Activated T-cell treated with anti-CD3 and anti-CD28 coated beads, Interleukin-2, amount 50 U/mL, for 4 hours (primary cell): ENCODE data around the gene SLC46A2. TPM values are rescaled to one million over a fixed set of nuclear protein-coding genes. Genes with fewer than 3 reads are reported as not detected.

Source experiments
- ATAC-seq, 2 donors: fragments of 200-7000 bp; cut with Tn5 transposase; one replicate each; pipeline ENCODE4 v1.10.0; 2021
- DNase-seq: peaks from one replicate; pipeline ENCODE4 v3.0.0-alpha.2; 2020
- H3K27me3 Mint-ChIP-seq: one replicate; pipeline ENCODE4 v1.8.0; 2021; ENCODE audit warnings: low read depth, mixed read lengths
- H3K36me3 Mint-ChIP-seq: one replicate; pipeline ENCODE4 v1.8.0; 2022; ENCODE audit warnings: mixed read lengths; ENCODE audit not compliant: insufficient read depth
- H3K4me1 Mint-ChIP-seq: one replicate; pipeline ENCODE4 v1.8.0; 2021; ENCODE audit warnings: low read depth, mixed read lengths
- H3K4me3 Mint-ChIP-seq: one replicate; pipeline ENCODE4 v1.8.0; 2021; ENCODE audit warnings: mild to moderate bottlenecking, moderate library complexity, mixed read lengths
- H3K9me3 Mint-ChIP-seq: one replicate; pipeline ENCODE4 v1.8.0; 2021; ENCODE audit warnings: mixed read lengths
- total RNA-seq, 3 donors: library from RNA; stranded (reverse); gene quantifications; one replicate each; pipeline ENCODE4 v1.2.1, GENCODE V29; 2021

Gene SLC46A2, protein sequence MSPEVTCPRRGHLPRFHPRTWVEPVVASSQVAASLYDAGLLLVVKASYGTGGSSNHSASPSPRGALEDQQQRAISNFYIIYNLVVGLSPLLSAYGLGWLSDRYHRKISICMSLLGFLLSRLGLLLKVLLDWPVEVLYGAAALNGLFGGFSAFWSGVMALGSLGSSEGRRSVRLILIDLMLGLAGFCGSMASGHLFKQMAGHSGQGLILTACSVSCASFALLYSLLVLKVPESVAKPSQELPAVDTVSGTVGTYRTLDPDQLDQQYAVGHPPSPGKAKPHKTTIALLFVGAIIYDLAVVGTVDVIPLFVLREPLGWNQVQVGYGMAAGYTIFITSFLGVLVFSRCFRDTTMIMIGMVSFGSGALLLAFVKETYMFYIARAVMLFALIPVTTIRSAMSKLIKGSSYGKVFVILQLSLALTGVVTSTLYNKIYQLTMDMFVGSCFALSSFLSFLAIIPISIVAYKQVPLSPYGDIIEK
- total RNA-seq, result not detected

DNA sequence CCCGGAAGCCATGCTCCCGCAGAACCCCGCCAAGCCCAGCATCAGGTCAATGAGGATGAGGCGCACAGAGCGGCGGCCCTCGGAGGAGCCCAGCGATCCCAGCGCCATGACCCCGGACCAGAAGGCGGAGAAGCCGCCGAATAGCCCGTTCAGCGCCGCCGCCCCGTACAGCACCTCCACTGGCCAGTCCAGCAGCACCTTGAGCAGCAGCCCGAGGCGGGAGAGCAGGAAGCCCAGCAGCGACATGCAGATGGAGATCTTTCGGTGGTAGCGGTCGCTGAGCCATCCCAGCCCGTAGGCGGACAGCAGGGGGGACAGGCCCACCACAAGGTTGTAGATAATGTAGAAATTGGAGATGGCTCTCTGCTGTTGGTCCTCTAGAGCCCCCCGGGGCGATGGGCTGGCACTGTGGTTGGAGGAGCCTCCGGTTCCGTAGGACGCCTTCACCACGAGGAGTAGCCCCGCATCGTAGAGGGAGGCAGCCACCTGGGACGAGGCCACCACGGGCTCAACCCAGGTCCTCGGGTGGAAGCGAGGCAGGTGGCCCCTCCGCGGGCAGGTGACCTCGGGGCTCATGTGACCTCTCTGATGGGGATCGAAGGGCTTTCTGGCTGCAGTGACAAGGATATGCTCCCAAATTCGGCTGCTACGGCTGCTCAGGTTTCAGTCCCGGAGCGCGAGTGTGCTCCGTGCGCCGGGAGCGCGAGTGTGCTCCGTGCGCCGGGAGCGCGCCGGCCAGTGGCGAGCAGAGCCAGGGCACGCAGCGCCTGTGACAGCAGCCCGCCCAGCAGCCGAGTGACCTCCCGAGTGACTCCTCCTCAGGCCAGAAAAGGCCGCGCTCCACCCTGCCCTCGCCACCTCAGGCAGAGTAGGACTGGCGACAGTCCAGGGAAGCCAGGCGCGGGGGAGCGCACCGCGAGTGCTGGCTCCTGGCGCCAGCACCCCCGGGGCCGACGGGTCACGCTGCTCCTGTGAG is at the start of gene SLC46A2:
Gene SLC46A2, minus strand, starts transcription at position 771 of the 976 bp plus-strand sequence. Its CDS starts 195 bp downstream, at position 576.
- H3K4me1 Mint-ChIP-seq, result no peaks in the 10 kb centered on the region
- peaks cover 40% of the 10 kb centered on the region for H3K27me3 Mint-ChIP-seq
- no peaks in the 10 kb centered on the region for H3K36me3 Mint-ChIP-seq
- DNase-seq (no peak), ATAC-seq (no peak)
- no peaks in the 10 kb centered on the region for H3K9me3 Mint-ChIP-seq
- H3K4me3 Mint-ChIP-seq, result no peak within 1 kb of the TSS

DNA sequence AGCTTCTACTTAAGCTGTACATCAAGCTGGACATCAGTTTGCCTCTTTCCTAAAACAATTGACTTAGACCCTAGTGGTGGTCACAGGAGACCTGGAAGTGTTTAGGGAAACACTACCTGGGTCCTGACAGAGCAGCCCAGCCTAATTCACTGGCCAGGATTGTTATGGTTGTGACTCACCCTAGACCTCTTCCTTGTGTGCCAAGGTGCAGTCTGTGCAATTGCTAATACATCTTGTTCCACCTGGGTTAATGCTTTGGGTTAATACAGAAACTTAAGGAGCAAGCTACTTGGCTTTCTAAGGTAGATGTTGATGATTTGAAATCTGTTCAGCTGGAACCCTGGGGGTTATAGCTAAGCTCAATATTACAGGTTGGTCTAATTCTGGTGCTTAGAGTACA is 48.7 kb upstream of the SLC46A2 start:
- no peaks in the 10 kb centered on the region for H3K9me3 Mint-ChIP-seq
- no peak for DNase-seq
- H3K36me3 Mint-ChIP-seq, result no peaks in the 10 kb centered on the region
- no peaks in the 10 kb centered on the region for H3K4me1 Mint-ChIP-seq
- ATAC-seq, result no peak
- H3K27me3 Mint-ChIP-seq, result peaks cover 20% of the 10 kb centered on the region
- H3K4me3 Mint-ChIP-seq, result no peak overlapping the region

- DNase-seq (no peak), ATAC-seq (no peak)
- no peak overlapping the region for H3K4me3 Mint-ChIP-seq
- peaks cover 43% of the 10 kb centered on the region for H3K27me3 Mint-ChIP-seq
- no peaks in the 10 kb centered on the region for H3K4me1 Mint-ChIP-seq
- no peaks in the 10 kb centered on the region for H3K36me3 Mint-ChIP-seq
- no peaks in the 10 kb centered on the region for H3K9me3 Mint-ChIP-seq
Measured at GRCh38 chr9:112933696-112934095, 43.0 kb upstream of the SLC46A2 start.

DNA sequence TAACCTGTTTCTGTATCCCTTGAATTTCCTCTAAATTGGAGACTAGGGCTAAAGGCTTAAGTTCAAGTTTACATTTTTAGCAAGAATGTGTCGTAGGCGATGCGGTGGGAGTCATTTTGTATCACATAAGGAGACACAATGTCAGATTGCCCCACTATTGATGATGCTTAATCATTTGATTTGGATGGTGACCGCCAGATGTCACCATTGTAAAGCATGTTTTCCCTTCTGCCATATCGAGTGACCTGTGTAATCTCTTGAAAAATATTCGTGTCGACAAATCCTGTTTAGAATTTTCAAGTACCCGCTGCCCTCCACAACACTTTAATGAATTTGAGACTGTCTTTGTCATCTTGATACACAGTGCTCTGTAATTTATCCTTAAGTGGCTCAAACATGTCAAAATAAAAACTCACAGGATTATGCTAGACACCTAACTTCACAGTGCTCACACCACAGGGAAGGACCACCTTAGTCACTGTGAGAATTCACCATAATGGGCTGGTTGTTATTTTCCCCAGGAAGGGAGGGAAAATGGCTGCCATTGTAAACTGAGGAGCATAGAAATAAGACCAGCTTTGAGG is 34.5 kb upstream of the SLC46A2 start:
- H3K4me3 Mint-ChIP-seq, result no peak overlapping the region
- DNase-seq (no peak), ATAC-seq (no peak)
- no peaks in the 10 kb centered on the region for H3K36me3 Mint-ChIP-seq
- peaks cover 15% of the 10 kb centered on the region for H3K27me3 Mint-ChIP-seq
- no peaks in the 10 kb centered on the region for H3K4me1 Mint-ChIP-seq
- H3K9me3 Mint-ChIP-seq, result no peaks in the 10 kb centered on the region

- no peaks in the 10 kb centered on the region for H3K36me3 Mint-ChIP-seq
- no peak overlapping the region for H3K4me3 Mint-ChIP-seq
- DNase-seq (no peak), ATAC-seq (no peak)
- no peaks in the 10 kb centered on the region for H3K9me3 Mint-ChIP-seq
- no peaks in the 10 kb centered on the region for H3K4me1 Mint-ChIP-seq
- peaks cover 7% of the 10 kb centered on the region for H3K27me3 Mint-ChIP-seq
Measured at GRCh38 chr9:112921549-112921948, 30.9 kb upstream of the SLC46A2 start.

DNA sequence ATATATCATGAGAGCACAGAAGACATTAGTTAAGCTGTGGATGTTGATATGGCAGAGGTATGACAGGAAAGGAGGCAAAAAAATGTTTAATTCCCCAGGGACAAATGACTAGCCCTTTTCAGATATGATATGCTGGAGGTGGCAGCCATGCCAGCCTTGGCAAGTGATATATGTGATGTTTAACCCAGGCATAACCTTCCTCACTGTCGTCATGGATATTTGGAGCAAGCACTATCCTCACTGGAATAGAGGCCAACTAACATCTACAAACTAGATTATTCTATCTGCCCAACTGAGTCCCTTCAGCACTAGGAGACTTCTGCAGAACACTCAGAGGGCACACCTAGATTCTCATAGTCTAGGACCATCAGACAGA is 27.3 kb upstream of the SLC46A2 start:
- Mint-ChIP-seq H3K4me3 (no peak overlapping the region), H3K9me3 (no peaks in the 10 kb centered on the region), H3K4me1 (no peaks in the 10 kb centered on the region), H3K27me3 (peaks cover 7% of the 10 kb centered on the region), H3K36me3 (no peaks in the 10 kb centered on the region)
- ATAC-seq, result no peak
- DNase-seq, result no peak

DNA sequence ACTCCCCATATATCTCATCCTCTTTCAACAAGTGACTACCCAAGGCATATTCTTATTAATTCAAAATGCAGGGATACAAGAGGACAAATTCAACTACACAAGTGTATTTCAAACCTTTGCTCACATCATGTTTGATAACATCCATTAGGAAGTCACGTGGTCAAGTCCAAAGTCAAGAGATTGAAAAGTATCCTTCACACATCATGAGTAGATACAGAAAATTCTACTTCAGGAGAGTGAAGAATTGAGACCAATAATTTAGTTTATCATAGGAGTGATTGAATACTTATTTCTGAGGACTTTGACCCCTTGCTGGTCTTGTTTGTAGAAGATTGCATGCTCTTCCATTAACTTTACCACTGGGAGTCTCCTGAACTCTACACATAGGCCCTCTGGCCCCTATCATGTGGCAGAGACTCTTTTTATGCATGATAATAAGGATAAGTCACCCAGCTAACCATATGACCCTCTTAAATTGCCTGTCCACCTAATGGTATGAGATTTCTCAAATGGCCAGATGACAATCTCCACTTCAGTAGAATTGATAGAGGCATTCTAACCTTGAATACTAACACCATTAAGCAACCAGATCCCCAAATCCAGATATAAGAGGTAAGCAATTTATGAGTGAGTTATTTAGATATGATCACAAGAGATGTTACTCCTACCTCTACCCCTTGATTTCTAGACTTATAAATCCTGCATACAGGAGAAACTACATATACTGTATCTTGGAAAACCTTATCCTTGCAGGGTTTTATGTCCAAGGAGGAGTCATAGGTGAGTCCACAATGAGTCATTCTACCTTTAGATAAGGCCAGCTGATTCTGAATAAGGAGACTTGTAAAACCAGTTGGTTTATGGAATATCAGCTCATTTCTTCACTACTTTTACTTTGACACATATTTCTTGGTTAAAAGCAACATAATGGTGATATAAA is 26.6 kb upstream of the SLC46A2 start:
- ATAC-seq (no peak), DNase-seq (no peak)
- Mint-ChIP-seq H3K4me3 (no peak overlapping the region), H3K36me3 (no peaks in the 10 kb centered on the region), H3K27me3 (peaks cover 8% of the 10 kb centered on the region), H3K9me3 (no peaks in the 10 kb centered on the region), H3K4me1 (no peaks in the 10 kb centered on the region)

DNA sequence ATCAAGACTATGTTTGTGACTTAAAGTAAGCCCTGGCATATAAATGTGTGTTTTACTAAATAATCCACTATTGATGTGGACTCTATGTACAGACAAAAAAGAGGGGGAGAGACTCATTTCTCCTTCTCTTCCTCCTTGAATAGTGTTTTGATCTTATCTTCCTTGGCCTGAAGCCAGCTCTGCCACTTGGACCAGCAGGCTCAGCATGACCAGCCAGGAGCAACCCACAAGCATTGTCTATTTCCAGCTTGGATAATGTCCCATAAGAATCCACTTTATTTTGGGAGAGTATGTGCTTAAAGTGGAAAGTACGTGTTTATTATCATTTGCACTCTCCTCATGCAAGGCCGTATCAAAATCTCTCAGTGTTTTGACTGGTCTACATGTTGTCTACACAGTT is 23.8 kb upstream of the SLC46A2 start:
- ATAC-seq (no peak), DNase-seq (no peak)
- Mint-ChIP-seq H3K9me3 (no peaks in the 10 kb centered on the region), H3K4me1 (no peaks in the 10 kb centered on the region), H3K36me3 (no peaks in the 10 kb centered on the region), H3K4me3 (no peak overlapping the region), H3K27me3 (peaks cover 3% of the 10 kb centered on the region)

DNA sequence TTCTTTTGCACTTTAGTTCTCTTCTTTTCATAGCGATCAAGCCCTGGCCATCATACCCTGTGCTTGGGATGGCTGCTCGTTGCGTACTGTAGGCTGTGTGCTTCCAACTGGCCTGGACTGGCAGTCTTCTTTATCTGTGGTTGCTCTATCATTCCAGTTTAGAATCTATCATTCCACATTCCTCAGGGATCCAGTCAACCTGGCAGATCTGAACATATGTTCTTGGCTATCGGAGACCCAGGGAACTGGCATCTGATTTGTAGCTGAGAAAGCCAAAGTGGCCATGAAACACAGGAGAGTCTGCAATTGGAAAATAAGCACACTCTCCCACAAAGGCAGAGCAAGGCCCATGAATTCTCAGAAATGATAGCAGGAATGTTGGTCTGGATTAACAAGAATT is 22.6 kb upstream of the SLC46A2 start:
- Mint-ChIP-seq H3K36me3 (no peaks in the 10 kb centered on the region), H3K27me3 (peaks cover 3% of the 10 kb centered on the region), H3K4me3 (no peak overlapping the region), H3K4me1 (no peaks in the 10 kb centered on the region), H3K9me3 (no peaks in the 10 kb centered on the region)
- DNase-seq (no peak), ATAC-seq (no peak)

GRCh38 chr9:112912636-112913035 is 22.0 kb upstream of the SLC46A2 start:
- Mint-ChIP-seq H3K4me1 (no peaks in the 10 kb centered on the region), H3K36me3 (no peaks in the 10 kb centered on the region), H3K27me3 (peaks cover 3% of the 10 kb centered on the region), H3K9me3 (no peaks in the 10 kb centered on the region), H3K4me3 (no peak overlapping the region)
- DNase-seq (no peak), ATAC-seq (no peak)

DNA sequence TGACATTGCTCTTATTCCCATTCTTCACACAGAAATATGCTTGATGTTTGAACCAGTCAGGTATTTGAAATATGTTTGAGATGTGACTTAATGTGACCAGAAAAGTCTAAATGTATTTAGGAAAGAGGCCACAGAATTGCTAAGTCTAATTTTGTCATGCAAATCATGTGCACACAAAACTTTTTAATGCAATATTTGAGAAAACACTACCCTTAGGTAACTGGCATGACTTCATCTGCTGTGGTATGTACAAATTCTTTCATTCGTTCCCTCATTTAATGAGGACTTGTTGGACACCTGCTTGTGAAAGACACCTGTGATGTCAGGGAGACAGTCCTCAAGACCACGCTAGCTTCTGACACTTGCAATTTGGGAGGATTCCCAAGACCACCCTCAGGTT is 21.1 kb upstream of the SLC46A2 start:
- H3K9me3 Mint-ChIP-seq, result no peaks in the 10 kb centered on the region
- no peaks in the 10 kb centered on the region for H3K4me1 Mint-ChIP-seq
- peaks cover 5% of the 10 kb centered on the region for H3K27me3 Mint-ChIP-seq
- DNase-seq (no peak), ATAC-seq (no peak)
- H3K4me3 Mint-ChIP-seq, result no peak overlapping the region
- H3K36me3 Mint-ChIP-seq, result no peaks in the 10 kb centered on the region

GRCh38 chr9:112905084-112905483 is 14.4 kb upstream of the SLC46A2 start:
- ATAC-seq (no peak), DNase-seq (no peak)
- Mint-ChIP-seq H3K9me3 (no peaks in the 10 kb centered on the region), H3K4me1 (no peaks in the 10 kb centered on the region), H3K4me3 (no peak overlapping the region), H3K36me3 (no peaks in the 10 kb centered on the region), H3K27me3 (peaks cover 27% of the 10 kb centered on the region)

DNA sequence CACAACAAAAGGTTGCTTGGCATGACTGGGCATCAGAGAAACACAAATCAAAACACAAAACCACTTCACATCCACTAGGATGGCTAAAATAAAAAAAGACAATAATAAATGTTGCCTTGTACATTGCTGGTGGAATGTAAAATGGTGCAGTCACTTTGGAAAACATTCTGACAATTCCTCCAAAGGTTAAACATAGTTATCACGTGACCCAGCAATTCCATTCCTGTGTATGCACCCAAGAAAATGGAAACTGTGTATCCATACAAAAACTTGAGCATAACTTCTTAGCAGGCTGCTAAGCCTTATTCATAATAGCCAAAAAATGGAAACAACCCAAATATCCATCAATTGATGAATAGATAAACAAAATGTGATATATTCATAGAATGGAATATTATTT is 10.2 kb upstream of the SLC46A2 start:
- Mint-ChIP-seq H3K4me3 (no peak overlapping the region), H3K36me3 (no peaks in the 10 kb centered on the region), H3K27me3 (peaks cover 42% of the 10 kb centered on the region), H3K9me3 (no peaks in the 10 kb centered on the region), H3K4me1 (peaks cover 2% of the 10 kb centered on the region)
- ATAC-seq (no peak), DNase-seq (no peak)
